ENCODE results near the gene MT1H. TPM values are rescaled to one million over a fixed set of nuclear protein-coding genes. Genes with fewer than 3 reads are reported as not detected.
A peak's percentile ranks its signal among the peaks of the same experiment; 100 is the strongest.

Gene MT1H
- total and polyA plus RNA-seq, 8 donors, result 33.8 to 219 (median 77.8) TPM; not detected in 4

DNA sequence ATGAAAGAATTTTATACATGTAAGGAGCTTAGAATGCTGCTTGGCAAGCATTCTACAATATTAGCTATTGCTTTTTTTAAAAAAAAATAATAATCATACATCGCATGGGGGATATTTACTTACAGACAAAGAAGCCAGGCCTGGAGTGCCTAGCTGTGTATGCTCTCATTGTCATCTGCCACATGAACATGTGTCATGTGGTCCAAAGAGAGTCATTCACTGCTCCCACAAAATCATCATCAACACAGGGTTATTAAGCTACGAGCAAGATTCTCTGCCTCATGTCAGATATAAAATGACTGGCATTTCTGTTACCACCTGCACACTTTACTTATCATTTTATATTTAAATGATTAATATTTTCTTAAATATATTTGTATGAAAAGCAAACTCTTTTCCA, 46.0 kb upstream of the MT1H start:
- intact Hi-C loops (cut with DNase I; ENCODE audit: low total_unique reads), result no loop called here
- 93 to 98% (median 95%) methylated on average over 2 of the region's 2 CpGs for WGBS, 5 donors
- Histone ChIP-seq H3K27ac (no peak overlapping the region), H3K27me3 (peaks cover 0 to 9% (median 0%) of the 10 kb centered on the region in 3 donors), H3K9me3 (no peaks in the 10 kb centered on the region), H3K36me3 (no peaks in the 10 kb centered on the region), H3K4me3 (no peak overlapping the region), H3K4me1 (peaks cover 10 to 25% (median 16%) of the 10 kb centered on the region in 4 donors)
- no peak for TF ChIP-seq POLR2A (IDR thresholded peaks at IDR 0.05)
- TF ChIP-seq, protein P1, sequence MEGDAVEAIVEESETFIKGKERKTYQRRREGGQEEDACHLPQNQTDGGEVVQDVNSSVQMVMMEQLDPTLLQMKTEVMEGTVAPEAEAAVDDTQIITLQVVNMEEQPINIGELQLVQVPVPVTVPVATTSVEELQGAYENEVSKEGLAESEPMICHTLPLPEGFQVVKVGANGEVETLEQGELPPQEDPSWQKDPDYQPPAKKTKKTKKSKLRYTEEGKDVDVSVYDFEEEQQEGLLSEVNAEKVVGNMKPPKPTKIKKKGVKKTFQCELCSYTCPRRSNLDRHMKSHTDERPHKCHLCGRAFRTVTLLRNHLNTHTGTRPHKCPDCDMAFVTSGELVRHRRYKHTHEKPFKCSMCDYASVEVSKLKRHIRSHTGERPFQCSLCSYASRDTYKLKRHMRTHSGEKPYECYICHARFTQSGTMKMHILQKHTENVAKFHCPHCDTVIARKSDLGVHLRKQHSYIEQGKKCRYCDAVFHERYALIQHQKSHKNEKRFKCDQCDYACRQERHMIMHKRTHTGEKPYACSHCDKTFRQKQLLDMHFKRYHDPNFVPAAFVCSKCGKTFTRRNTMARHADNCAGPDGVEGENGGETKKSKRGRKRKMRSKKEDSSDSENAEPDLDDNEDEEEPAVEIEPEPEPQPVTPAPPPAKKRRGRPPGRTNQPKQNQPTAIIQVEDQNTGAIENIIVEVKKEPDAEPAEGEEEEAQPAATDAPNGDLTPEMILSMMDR (IDR thresholded peaks at IDR 0.05), result no peak
- TF ChIP-seq POLR2AphosphoS5 (IDR thresholded peaks at IDR 0.05), result no peak
- no peak for TF ChIP-seq EP300 (IDR thresholded peaks at IDR 0.05)
- no peak for DNase-seq

DNA sequence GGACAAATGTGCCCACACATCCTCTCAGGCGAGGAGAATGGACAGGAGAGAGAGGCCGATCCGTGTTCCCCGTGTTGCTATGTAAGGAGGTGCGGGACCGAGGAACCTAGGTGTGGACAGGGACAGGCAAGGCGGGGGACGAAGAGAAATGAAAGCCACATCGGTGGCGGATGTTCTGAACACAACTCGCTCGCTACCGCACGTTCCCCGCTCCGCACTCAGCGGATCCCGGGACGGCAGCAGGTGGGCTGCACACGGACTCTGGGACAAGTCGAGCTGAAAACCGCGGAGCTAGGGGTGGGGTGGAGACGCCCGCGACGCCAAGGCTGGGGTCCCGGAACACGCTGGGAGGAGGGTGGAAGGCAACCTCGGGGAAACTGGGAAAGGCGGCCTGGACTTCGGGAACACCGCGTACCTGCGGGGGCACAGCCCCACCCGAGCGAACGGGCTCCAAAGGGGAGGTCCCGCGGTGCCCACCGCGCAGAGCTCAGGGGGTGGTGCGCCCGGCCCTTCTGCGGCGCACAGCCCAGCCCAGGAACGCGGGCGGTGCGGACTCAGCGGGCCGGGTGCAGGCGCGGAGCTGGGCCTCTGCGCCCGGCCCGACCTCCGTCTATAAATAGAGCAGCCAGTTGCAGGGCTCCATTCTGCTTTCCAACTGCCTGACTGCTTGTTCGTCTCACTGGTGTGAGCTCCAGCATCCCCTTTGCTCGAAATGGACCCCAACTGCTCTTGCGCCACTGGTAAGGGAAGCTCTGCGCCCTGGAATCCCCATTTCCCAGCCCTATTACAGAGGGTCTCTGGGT, 44.3 kb upstream of the MT1H start, which contains the start of gene MT1E:
TSS of gene MT1E (plus strand) at position 642 of the 803 bp plus-strand sequence. CDS start at position 713, 71 bp downstream.
- intact Hi-C loops (cut with DNase I; ENCODE audit: low total_unique reads), result no loop called here
- 1 to 2% (median 1%) methylated on average over 53 to 62 of the region's 62 CpGs for WGBS, 5 donors
- H3K27me3 ChIP-seq, result peaks cover 0 to 9% (median 0%) of the 10 kb centered on the region in 3 donors
- peaks cover 10 to 25% (median 16%) of the 10 kb centered on the region in 4 donors for H3K4me1 ChIP-seq
- H3K9me3 ChIP-seq, result no peaks in the 10 kb centered on the region
- H3K4me3 ChIP-seq, result peak within 1 kb of the TSS; percentile 56 to 67 (median 60)
- peak within 1 kb of the TSS; percentile 89 to 97 (median 94) for H3K27ac ChIP-seq
- DNase-seq, result peak; percentile 93 to 94
- no peaks in the 10 kb centered on the region for H3K36me3 ChIP-seq
- TF ChIP-seq POLR2A (IDR thresholded peaks at IDR 0.05), result peak in 2 of 4 donors; percentile 47 to 52
- TF ChIP-seq, protein P1 (IDR thresholded peaks at IDR 0.05), result no peak
- no peak for TF ChIP-seq EP300 (IDR thresholded peaks at IDR 0.05)
- TF ChIP-seq POLR2AphosphoS5 (IDR thresholded peaks at IDR 0.05), result peak; percentile 52 to 98 (median 97)

DNA sequence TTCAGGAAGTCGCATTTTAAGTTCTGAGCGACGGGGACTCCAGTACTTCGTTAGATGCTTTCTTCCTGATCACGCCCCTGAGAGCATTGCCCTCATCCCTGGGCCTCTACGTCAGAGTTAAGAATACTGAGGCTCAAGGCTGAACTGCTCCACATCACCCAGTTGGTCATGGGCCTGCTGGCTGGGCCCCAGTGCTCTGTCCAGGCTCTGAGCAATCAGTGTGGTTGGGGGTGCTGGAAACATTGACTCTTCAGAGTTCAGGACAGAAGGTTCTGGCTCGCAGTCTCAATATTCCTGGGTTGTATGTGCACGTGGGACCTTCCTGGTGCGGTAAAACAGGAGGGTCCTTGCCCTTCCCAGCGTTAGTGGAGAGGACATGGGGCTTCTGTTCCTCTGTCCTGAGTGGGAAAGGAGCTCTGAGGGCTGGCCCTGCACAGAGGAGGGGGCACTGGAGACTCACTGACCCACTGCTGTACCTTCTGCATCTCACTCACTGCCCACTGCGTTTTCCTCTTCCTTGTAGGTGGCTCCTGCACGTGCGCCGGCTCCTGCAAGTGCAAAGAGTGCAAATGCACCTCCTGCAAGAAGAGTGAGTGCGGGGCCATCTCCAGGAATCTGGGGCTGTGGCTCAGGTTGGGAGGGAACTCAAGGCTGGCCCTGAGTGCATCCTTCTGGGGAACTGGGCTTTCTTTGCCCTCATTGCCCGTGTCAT, 43.5 kb upstream of the MT1H start:
- TF ChIP-seq EP300 (IDR thresholded peaks at IDR 0.05) (no peak), POLR2A (IDR thresholded peaks at IDR 0.05) (no peak), POLR2AphosphoS5 (IDR thresholded peaks at IDR 0.05) (peak in 2 of 3 donors; percentile 1 to 71)
- TF ChIP-seq, protein P1 (IDR thresholded peaks at IDR 0.05), result no peak
- 10 to 20% (median 15%) methylated on average over 12 to 16 of the region's 16 CpGs for WGBS, 5 donors
- no peaks in the 10 kb centered on the region for H3K36me3 ChIP-seq
- no peak for DNase-seq
- intact Hi-C loops (cut with DNase I; ENCODE audit: low total_unique reads), result no loop called here
- H3K4me1 ChIP-seq, result peaks cover 10 to 25% (median 16%) of the 10 kb centered on the region in 4 donors
- H3K27me3 ChIP-seq, result peaks cover 0 to 9% (median 0%) of the 10 kb centered on the region in 3 donors
- H3K27ac ChIP-seq, result peak overlapping the region; percentile 89 to 97 (median 94)
- peak overlapping the region; percentile 56 to 67 (median 60) for H3K4me3 ChIP-seq
- no peaks in the 10 kb centered on the region for H3K9me3 ChIP-seq

DNA sequence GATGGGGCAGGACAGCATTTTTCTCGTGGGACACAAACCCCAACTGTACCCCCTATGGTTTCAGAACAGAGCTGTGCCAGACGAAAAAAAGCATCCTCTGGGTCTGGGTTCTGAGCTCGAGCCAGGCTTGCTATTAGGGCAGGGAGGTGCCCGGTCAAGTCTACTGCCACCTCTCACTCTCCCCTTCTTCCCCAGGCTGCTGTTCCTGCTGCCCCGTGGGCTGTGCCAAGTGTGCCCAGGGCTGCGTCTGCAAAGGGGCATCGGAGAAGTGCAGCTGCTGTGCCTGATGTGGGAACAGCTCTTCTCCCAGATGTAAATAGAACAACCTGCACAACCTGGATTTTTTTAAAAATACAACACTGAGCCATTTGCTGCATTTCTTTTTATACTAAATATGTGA, 42.9 kb upstream of the MT1H start:
- Histone ChIP-seq H3K4me1 (peaks cover 11 to 27% (median 16%) of the 10 kb centered on the region in 4 donors), H3K9me3 (no peaks in the 10 kb centered on the region), H3K27ac (peak overlapping the region; percentile 89 to 97 (median 94)), H3K4me3 (peak overlapping the region; percentile 56 to 67 (median 60)), H3K36me3 (no peaks in the 10 kb centered on the region), H3K27me3 (peaks cover 0 to 11% (median 0%) of the 10 kb centered on the region in 3 donors)
- TF ChIP-seq POLR2AphosphoS5 (IDR thresholded peaks at IDR 0.05), result no peak
- no peak for TF ChIP-seq EP300 (IDR thresholded peaks at IDR 0.05)
- TF ChIP-seq, protein P1 (IDR thresholded peaks at IDR 0.05), result no peak
- no peak for TF ChIP-seq POLR2A (IDR thresholded peaks at IDR 0.05)
- intact Hi-C loops (cut with DNase I; ENCODE audit: low total_unique reads), result no loop called here
- WGBS, 5 donors, result 18 to 60% (median 28%) methylated on average over 4 to 7 of the region's 7 CpGs
- DNase-seq, result no peak
